ENCODE data around the gene NTF4. TPM values are rescaled to one million over a fixed set of nuclear protein-coding genes. Genes with fewer than 3 reads are reported as not detected.

NTF4 gene
- polyA plus RNA-seq, 1 of the 3 experiments (the other 2 are of a cell fraction), result 0.66 TPM

- no peaks in the 10 kb centered on the region for H3K27me3 ChIP-seq (ENCODE audit: insufficient read depth)
- H3K4me3 ChIP-seq (ENCODE audit: low read depth in 2 of 2, low read length in 1 of 2), result no peak overlapping the region
- H3K36me3 ChIP-seq (replicated peaks in 1 of 2; ENCODE audit: control insufficient read depth in 1 of 2, insufficient read depth in 2 of 2, low read length in 1 of 2), result peaks cover 58 to 64% of the 10 kb centered on the region in 2 experiments
- no peak overlapping the region for H2AFZ ChIP-seq (ENCODE audit: low read depth)
- H4K20me1 ChIP-seq (ENCODE audit: insufficient read depth), result peaks cover 72% of the 10 kb centered on the region
- H3K9ac ChIP-seq, result no peak overlapping the region
- H3K4me1 ChIP-seq (ENCODE audit: control insufficient read depth in 1 of 2, insufficient read depth in 2 of 2, low read depth in 1 of 2, low read length in 1 of 2), result no peaks in the 10 kb centered on the region
- TF ChIP-seq PBX3 (IDR thresholded peaks at IDR 0.05) (no peak), IRF3 (IDR thresholded peaks at IDR 0.05; ENCODE audit: low read depth, low read length) (no peak), FOSL2 (IDR thresholded peaks at IDR 0.05; ENCODE audit: borderline replicate concordance, low read depth) (no peak), RXRA (IDR thresholded peaks at IDR 0.05; ENCODE audit: borderline replicate concordance, low read depth) (no peak), GABPA (IDR thresholded peaks at IDR 0.05; ENCODE audit: low read depth) (no peak), ELF1 (IDR thresholded peaks at IDR 0.05) (no peak), MXI1 (IDR thresholded peaks at IDR 0.05; ENCODE audit: low read depth, low read length) (no peak), REST (IDR thresholded peaks at IDR 0.05; ENCODE audit: low read depth, low read length) (no peak), GATA2 (CRISPR knock-in tag; IDR thresholded peaks at IDR 0.05) (no peak), ZBTB33 (IDR thresholded peaks at IDR 0.05; ENCODE audit: borderline replicate concordance, low read depth) (no peak), RFX5 (IDR thresholded peaks at IDR 0.05; ENCODE audit: low read length) (no peak), FOXM1 (IDR thresholded peaks at IDR 0.05; ENCODE audit: low read depth) (no peak), YY1 (IDR thresholded peaks at IDR 0.05; ENCODE audit: low read depth) (no peak), MAX (IDR thresholded peaks at IDR 0.05; ENCODE audit: low read depth) (no peak), MEF2A (IDR thresholded peaks at IDR 0.05; ENCODE audit: borderline replicate concordance, low read depth) (no peak), TCF12 (IDR thresholded peaks at IDR 0.05) (no peak)
- ChIA-PET POLR2A (interaction anchor here (0.6 kb wide), 1 partner anchor 49 kb away, joined by 3 read pairs; no protein-coding TSS in a partner anchor), CTCF (interaction anchor here (1.1 to 7.5 kb wide), 21 partner anchors 7 to 311 kb away, joined by 3 to 87 read pairs (median 10); partner anchors contain the start of genes HRC, LIN7B and PPFIA3)
- no peaks in the 10 kb centered on the region for H3K9me3 ChIP-seq
- H3F3A ChIP-seq (replicated peaks; ENCODE audit: insufficient read depth), result peaks cover 33% of the 10 kb centered on the region
- no peak for DNase-seq
- H3K9me2 ChIP-seq, result no peaks in the 10 kb centered on the region
- H3K27ac ChIP-seq (ENCODE audit: low read depth in 2 of 2, low read length in 1 of 2), result no peak overlapping the region
- H3K79me2 ChIP-seq (ENCODE audit: insufficient read depth), result peaks cover 67% of the 10 kb centered on the region
- no peak overlapping the region for H3K4me2 ChIP-seq
- WGBS (ENCODE audit: low lambda C conversion rate), result 96% methylated on average over 2 of the region's 4 CpGs
Measured at GRCh38 chr19:49098795-49099194, 34.2 kb upstream of the NTF4 start.

Data from SK-N-SH (cell line).